ENCODE results near the gene PDE7B. TPM values are rescaled to one million over a fixed set of nuclear protein-coding genes. Genes with fewer than 3 reads are reported as not detected.

PDE7B gene
- polyA plus RNA-seq, 1 donor (not counting 4 experiments of a cell fraction or from before 2014, with no cell fraction given): 0.01 TPM

DNA sequence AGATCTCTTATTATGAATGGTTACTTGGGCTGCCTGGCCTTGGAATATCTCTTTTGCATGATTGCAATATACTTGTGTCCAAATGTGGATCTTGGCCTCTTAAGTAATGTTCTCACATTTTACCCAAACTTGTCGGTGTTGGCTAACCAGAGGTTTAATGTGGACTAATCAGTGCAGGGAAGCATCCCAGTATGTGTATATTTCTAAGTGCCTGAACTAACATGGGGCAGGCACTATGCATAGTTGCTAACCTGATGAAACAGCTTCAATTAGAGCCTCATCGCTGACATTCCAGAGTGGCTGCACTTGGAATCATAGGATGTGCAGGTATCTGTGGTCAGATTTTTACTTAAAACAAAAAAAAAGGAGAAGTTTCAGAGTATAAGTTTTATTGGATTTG, 160.0 kb downstream of the PDE7B start:
- no peak overlapping the region for H3K4me3 ChIP-seq (ENCODE audit: control insufficient read depth in 2 of 3, extremely low read depth in 1 of 3, insufficient read depth in 2 of 3, low read depth in 1 of 3, low read length in 3 of 3)
- DNase-seq (ENCODE audit: low read depth, low spot score) (no peak), FAIRE-seq (no peak)
- no peaks in the 10 kb centered on the region for H3K36me3 ChIP-seq (ENCODE audit: control insufficient read depth in 2 of 2, extremely low read depth in 1 of 2, insufficient read depth in 2 of 2, low read length in 2 of 2)
- H3K79me2 ChIP-seq (ENCODE audit: control insufficient read depth, insufficient read depth, low read length): no peaks in the 10 kb centered on the region
- H3K9me1 ChIP-seq (ENCODE audit: control insufficient read depth, extremely low read depth, insufficient read depth, low read length): no peaks in the 10 kb centered on the region
- no peak overlapping the region for H3K9ac ChIP-seq (ENCODE audit: control insufficient read depth, extremely low read depth, insufficient read depth, low read length)
- H3K9me3 ChIP-seq (ENCODE audit: control insufficient read depth, low read depth, low read length): no peaks in the 10 kb centered on the region
- dilution Hi-C loops (cut with MboI; ENCODE audit: extremely low pct_ligation_motif_present, low sequenced_read_pairs): no loop called here
- H3K27ac ChIP-seq (ENCODE audit: control insufficient read depth, insufficient read depth, low read length): no peak overlapping the region
- TF ChIP-seq EZH2 (IDR thresholded peaks at IDR 0.05; ENCODE audit: low read length): no peak
- TF ChIP-seq, protein P1, sequence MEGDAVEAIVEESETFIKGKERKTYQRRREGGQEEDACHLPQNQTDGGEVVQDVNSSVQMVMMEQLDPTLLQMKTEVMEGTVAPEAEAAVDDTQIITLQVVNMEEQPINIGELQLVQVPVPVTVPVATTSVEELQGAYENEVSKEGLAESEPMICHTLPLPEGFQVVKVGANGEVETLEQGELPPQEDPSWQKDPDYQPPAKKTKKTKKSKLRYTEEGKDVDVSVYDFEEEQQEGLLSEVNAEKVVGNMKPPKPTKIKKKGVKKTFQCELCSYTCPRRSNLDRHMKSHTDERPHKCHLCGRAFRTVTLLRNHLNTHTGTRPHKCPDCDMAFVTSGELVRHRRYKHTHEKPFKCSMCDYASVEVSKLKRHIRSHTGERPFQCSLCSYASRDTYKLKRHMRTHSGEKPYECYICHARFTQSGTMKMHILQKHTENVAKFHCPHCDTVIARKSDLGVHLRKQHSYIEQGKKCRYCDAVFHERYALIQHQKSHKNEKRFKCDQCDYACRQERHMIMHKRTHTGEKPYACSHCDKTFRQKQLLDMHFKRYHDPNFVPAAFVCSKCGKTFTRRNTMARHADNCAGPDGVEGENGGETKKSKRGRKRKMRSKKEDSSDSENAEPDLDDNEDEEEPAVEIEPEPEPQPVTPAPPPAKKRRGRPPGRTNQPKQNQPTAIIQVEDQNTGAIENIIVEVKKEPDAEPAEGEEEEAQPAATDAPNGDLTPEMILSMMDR (optimal IDR thresholded peaks at IDR 0.05 in 1 of 3, IDR thresholded peaks at IDR 0.05 in 1 of 3, conservative IDR thresholded peaks at IDR 0.05 in 1 of 3; ENCODE audit: extremely low read depth in 1 of 3, insufficient read depth in 2 of 3, low read length in 3 of 3): no peak
- H3K4me2 ChIP-seq (ENCODE audit: control insufficient read depth, extremely low read depth, insufficient read depth, low read depth, low read length): no peak overlapping the region
- H4K20me1 ChIP-seq (ENCODE audit: control insufficient read depth, extremely low read depth, insufficient read depth, low read length): no peaks in the 10 kb centered on the region
- no peaks in the 10 kb centered on the region for H3K4me1 ChIP-seq (ENCODE audit: control insufficient read depth, extremely low read depth, insufficient read depth, low read length)
- H2AFZ ChIP-seq (ENCODE audit: control insufficient read depth, low read length): no peak overlapping the region
- H3K27me3 ChIP-seq (ENCODE audit: control insufficient read depth, extremely low read depth, insufficient read depth, low read length): no peaks in the 10 kb centered on the region

DNA sequence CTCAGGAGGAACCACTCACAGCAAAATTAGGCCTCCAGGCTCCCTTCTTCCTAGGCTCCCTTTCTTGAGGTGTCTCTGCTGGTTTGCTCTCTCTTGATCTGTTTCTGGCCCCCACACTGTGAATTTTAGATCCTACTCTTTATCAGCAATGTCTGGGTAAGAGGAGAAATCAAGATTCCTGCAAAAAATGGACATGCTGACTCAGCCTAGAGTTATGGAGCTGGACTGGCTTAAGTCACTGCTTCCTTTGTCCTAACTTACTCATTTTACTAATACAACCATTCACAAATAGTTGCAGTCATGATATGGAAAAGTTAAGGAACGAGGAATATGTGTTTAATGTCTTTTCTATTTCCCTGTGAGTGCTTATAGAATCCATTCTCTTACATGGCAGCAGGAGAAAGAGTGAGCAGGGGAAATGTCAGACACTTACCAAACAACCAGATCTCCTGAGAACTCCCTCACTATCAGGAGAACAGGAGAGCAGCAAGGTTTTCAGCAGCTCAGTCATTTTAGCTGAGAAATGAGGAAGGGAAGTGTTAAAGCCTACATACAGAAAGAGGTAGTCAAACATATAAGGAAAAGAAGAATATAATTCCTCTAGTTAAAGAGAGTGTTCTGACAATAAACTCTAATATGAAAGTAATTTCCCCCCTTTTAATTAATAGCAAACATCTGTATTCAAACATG, 160.8 kb downstream of the PDE7B start:
- no peaks in the 10 kb centered on the region for H3K4me1 ChIP-seq (ENCODE audit: control insufficient read depth, extremely low read depth, insufficient read depth, low read length)
- no peaks in the 10 kb centered on the region for H3K9me3 ChIP-seq (ENCODE audit: control insufficient read depth, low read depth, low read length)
- H3K36me3 ChIP-seq (ENCODE audit: control insufficient read depth in 2 of 2, extremely low read depth in 1 of 2, insufficient read depth in 2 of 2, low read length in 2 of 2): no peaks in the 10 kb centered on the region
- no peaks in the 10 kb centered on the region for H3K9me1 ChIP-seq (ENCODE audit: control insufficient read depth, extremely low read depth, insufficient read depth, low read length)
- H4K20me1 ChIP-seq (ENCODE audit: control insufficient read depth, extremely low read depth, insufficient read depth, low read length): no peaks in the 10 kb centered on the region
- H2AFZ ChIP-seq (ENCODE audit: control insufficient read depth, low read length): no peak overlapping the region
- no peaks in the 10 kb centered on the region for H3K79me2 ChIP-seq (ENCODE audit: control insufficient read depth, insufficient read depth, low read length)
- FAIRE-seq (no peak), DNase-seq (ENCODE audit: low read depth, low spot score) (no peak)
- H3K27ac ChIP-seq (ENCODE audit: control insufficient read depth, insufficient read depth, low read length): no peak overlapping the region
- no peak overlapping the region for H3K9ac ChIP-seq (ENCODE audit: control insufficient read depth, extremely low read depth, insufficient read depth, low read length)
- dilution Hi-C loops (cut with MboI; ENCODE audit: extremely low pct_ligation_motif_present, low sequenced_read_pairs): no loop called here
- H3K27me3 ChIP-seq (ENCODE audit: control insufficient read depth, extremely low read depth, insufficient read depth, low read length): no peaks in the 10 kb centered on the region
- no peak overlapping the region for H3K4me2 ChIP-seq (ENCODE audit: control insufficient read depth, extremely low read depth, insufficient read depth, low read depth, low read length)
- H3K4me3 ChIP-seq (ENCODE audit: control insufficient read depth in 2 of 3, extremely low read depth in 1 of 3, insufficient read depth in 2 of 3, low read depth in 1 of 3, low read length in 3 of 3): no peak overlapping the region
- TF ChIP-seq, protein P1 (optimal IDR thresholded peaks at IDR 0.05 in 1 of 3, IDR thresholded peaks at IDR 0.05 in 1 of 3, conservative IDR thresholded peaks at IDR 0.05 in 1 of 3; ENCODE audit: extremely low read depth in 1 of 3, insufficient read depth in 2 of 3, low read length in 3 of 3): no peak
- TF ChIP-seq EZH2 (IDR thresholded peaks at IDR 0.05; ENCODE audit: low read length): no peak
